ENCODE results near the gene SFXN2.
"Not testable (repeated sequence)": the region's sequence is repeated elsewhere in the genome, so short reads cannot be mapped to it uniquely, and the experiment has no call there.

- not testable (repeated sequence) for TF ChIP-seq POLR2A (IDR thresholded peaks at IDR 0.05)
- TF ChIP-seq, protein P1, sequence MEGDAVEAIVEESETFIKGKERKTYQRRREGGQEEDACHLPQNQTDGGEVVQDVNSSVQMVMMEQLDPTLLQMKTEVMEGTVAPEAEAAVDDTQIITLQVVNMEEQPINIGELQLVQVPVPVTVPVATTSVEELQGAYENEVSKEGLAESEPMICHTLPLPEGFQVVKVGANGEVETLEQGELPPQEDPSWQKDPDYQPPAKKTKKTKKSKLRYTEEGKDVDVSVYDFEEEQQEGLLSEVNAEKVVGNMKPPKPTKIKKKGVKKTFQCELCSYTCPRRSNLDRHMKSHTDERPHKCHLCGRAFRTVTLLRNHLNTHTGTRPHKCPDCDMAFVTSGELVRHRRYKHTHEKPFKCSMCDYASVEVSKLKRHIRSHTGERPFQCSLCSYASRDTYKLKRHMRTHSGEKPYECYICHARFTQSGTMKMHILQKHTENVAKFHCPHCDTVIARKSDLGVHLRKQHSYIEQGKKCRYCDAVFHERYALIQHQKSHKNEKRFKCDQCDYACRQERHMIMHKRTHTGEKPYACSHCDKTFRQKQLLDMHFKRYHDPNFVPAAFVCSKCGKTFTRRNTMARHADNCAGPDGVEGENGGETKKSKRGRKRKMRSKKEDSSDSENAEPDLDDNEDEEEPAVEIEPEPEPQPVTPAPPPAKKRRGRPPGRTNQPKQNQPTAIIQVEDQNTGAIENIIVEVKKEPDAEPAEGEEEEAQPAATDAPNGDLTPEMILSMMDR (IDR thresholded peaks at IDR 0.05) = not testable (repeated sequence)
Observed at GRCh38 chr10:102742313-102742712, 27.9 kb downstream of the SFXN2 start.

Measured in tibial nerve (tissue), 3 donors.